Retinal pigment epithelial cell (primary cell): ENCODE measurements around the gene VSNL1.

Source experiments
- DNase-seq: peaks from one replicate; pipeline ENCODE4 v3.0.0-alpha.2; 2010; ENCODE audit warnings: low read depth
- H3K4me3 ChIP-seq: 2 replicates; pipeline ENCODE4 v1.5.1; 2011; ENCODE audit warnings: mild to moderate bottlenecking, low read length, control low read depth, moderate library complexity
- CTCF ChIP-seq: conservative IDR thresholded peaks from 2 replicates; pipeline ENCODE4 v1.5.1; 2011; ENCODE audit warnings: low read depth, low read length, control low read depth, inconsistent platforms

VSNL1 gene

DNA sequence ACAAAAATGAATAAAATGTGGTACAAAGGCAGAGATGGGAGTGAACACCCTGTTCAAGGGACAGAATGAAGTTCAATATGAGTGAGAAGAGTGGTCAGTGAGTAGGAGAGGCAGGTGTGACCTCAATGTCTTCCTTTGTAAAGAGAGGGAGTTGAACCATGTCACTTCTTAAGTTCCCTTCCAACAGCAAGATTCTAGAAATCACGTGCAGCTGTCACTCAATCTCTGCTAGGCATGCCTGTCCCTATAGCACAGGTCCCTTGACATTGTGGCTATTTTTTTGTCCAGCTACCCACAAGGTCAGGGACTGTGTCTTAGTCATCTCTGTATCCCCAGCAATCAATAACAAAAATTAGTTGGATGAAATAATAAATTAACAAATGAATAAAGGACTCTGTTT lies 66.9 kb downstream of the VSNL1 start:
- DNase-seq, result no peak
- H3K4me3 ChIP-seq, result no peak overlapping the region
- no peak for TF ChIP-seq CTCF

DNA sequence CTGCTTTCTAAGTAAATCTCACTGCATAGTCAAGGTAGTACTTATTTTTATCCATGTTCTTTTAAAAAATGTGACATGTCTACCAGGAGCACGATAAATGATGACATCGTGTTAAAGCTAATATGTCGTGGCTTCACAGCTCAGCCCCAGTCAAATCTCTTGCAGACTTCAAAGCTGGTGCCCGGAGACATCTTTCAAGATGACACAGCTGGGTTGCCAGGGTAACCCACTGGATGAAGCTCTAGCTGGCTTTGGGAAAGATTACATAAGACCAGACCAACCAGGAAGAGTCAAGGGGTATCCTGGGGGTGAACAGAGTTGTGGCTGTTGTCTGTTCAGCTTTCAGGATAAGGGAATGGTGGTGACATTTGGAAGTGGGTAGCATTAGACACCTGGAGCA lies 67.8 kb downstream of the VSNL1 start:
- no peak for TF ChIP-seq CTCF
- DNase-seq, result no peak
- no peak overlapping the region for H3K4me3 ChIP-seq

- H3K4me3 ChIP-seq, result no peak overlapping the region
- no peak for TF ChIP-seq CTCF
- DNase-seq, result no peak
These were observed 70.0 kb downstream of the VSNL1 start for GRCh38 chr2:17610521-17610920.

DNA sequence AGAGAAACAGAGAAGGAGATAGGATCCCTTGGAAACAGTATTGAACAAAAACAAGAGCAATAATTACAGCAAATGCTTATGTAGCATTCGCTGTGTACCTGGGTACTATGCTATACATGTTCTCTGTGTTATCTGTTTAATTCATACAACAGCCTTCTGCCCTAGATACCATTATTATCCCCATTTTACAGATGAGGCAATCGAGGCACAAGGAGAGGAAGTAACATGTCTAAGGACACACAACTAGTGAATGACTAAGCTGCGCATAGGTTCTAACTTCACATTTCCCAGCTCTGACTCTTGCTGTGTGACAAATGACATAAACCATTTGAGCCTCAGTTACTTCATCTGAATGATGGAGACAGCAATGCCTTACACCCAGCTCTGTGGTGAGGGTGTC lies 70.5 kb downstream of the VSNL1 start:
- no peak for TF ChIP-seq CTCF
- DNase-seq, result no peak
- H3K4me3 ChIP-seq, result no peak overlapping the region

GRCh38 chr2:17614174-17614930 lies 73.9 kb downstream of the VSNL1 start:
- TF ChIP-seq CTCF, result no peak
- no peak overlapping the region for H3K4me3 ChIP-seq
- DNase-seq, result no peak

DNA sequence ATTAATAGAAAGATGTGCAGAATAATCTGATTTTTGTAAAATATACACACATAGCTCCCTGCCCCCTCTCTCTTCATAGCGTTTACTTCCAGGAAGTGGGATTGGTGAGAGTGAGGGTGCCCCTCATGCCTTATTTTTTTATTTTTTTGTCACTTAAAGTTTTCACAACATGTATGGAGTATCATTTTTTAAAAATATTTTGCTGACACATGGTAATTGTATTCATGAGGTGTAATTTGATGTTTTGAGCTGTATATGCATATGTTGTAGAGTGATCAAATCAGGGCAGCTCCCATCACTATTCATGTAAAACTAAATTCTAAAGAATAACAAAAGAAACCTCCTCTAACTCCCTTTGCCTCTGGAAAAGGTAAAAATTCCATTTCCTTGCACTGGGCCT lies 74.7 kb downstream of the VSNL1 start:
- no peak overlapping the region for H3K4me3 ChIP-seq

More for the DNA sequence above, 74.7 kb downstream of the VSNL1 start:
- no peak for TF ChIP-seq CTCF
- DNase-seq, result no peak
